ENCODE results near the gene IBTK. TPM values are rescaled to one million over a fixed set of nuclear protein-coding genes. Genes with fewer than 3 reads are reported as not detected.

The IBTK gene
- total and polyA plus RNA-seq, 10 donors, result 14.6 to 36.6 (median 28.9) TPM

- Histone ChIP-seq H3K4me1 (no peaks in the 10 kb centered on the region), H3K36me3 (no peaks in the 10 kb centered on the region), H3K4me3 (no peak overlapping the region), H3K27me3 (replicated peaks in 1 of 7) (no peaks in the 10 kb centered on the region), H3K27ac (no peak overlapping the region), H3K9me3 (peaks cover 0 to 6% (median 0%) of the 10 kb centered on the region in 8 donors)
- no peak for TF ChIP-seq POLR2A (IDR thresholded peaks at IDR 0.05)
- no peak for TF ChIP-seq POLR2AphosphoS5 (IDR thresholded peaks at IDR 0.05)
- TF ChIP-seq CTCF (IDR thresholded peaks at IDR 0.05 in 8 of 11, conservative IDR thresholded peaks at IDR 0.05 in 3 of 11), result no peak
- 83 to 98% (median 94%) methylated on average over 7 of the region's 7 CpGs for WGBS, 5 donors
- intact Hi-C loops (cut with DNase I; ENCODE audit: low total_unique reads), result no loop called here
- DNase-seq, result no peak
Measured at GRCh38 chr6:82123632-82124031, 123.9 kb downstream of the IBTK start.

Small RNAs within 50 kb of the gene (small RNA-seq; reads per million reads assigned to genes)
- gene RNU6-130P, result 0 reads per million in 4 donors

Other genes with a start within 250 kb of the IBTK start
- 10 to 100 TPM in 6 of 7 donors, 1 to 10 TPM in 1; 7.8 to 21.6 (median 14.8) TPM for gene TPBG, start 116.1 kb upstream of the IBTK start, total RNA-seq
- gene TPBG, start 116.1 kb upstream of the IBTK start, polyA plus RNA-seq, result 1 to 10 TPM; 2.5 to 3.2 (median 3.2) TPM